HG03575 (cell line): ENCODE measurements around the gene G6PD.
"Not testable (repeated sequence)": the region's sequence is repeated elsewhere in the genome, so short reads cannot be mapped to it uniquely, and the experiment has no call there.

ENCODE experiments used
- ATAC-seq: cut with Tn5 transposase; IDR thresholded peaks from one replicate; pipeline ENCODE4 v1.9.1; 2021; ENCODE audit not compliant: unreplicated experiment, insufficient number of reproducible peaks, low FRiP score; ENCODE audit errors: extremely low read depth

The G6PD gene

GRCh38 chrX:154546354-154547244, at the start of gene G6PD:
Gene G6PD, minus strand, starts transcription at chrX:154546846. Its CDS starts 691 bp downstream, at chrX:154546155.
- ATAC-seq = peak; percentile 14

- no peak for ATAC-seq
Observed at GRCh38 chrX:154595559-154596249, 49.1 kb upstream of the G6PD start.

- ATAC-seq = no peak
Observed at GRCh38 chrX:154594491-154594890, 47.8 kb upstream of the G6PD start.

DNA sequence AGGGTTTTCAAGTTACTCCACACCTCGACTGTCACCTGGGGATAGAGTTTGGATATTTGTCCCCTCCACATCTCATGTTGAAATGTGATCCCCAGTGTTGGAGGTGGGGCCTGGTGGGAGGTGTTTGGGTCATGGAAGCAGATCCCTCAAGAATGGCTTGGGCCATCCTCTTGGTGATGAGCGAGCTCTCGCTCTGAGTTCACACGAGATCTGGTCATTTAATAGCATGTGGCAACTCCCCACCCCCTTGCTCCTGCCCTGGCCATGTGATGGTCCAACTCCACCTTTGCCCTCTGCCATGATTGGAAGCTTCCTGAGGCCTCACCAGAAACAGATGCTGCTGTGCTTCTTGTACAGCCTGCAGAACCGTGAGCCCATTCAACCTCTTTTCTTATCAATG, 46.6 kb upstream of the G6PD start:
- no peak for ATAC-seq

DNA sequence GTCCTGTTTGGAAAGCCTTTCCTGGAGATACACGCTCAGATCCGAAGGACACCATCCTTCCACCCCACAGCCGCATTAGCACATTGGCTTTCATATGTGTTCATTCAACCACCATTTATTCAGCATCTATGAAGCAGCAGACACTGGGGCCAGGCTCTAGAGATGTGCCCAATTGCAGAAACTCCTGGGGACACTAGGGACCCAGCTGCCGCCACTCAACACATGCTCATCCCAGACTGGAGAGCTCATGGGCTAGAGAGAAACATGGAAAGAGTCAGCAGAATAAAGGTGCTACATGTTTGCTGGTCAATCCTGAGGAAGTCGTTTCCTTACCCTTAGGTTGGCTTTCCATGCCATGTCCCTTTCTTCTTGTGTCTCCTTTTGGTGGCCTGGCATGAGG, 45.9 kb upstream of the G6PD start:
- no peak for ATAC-seq

- not testable (repeated sequence) for ATAC-seq
Observed at GRCh38 chrX:154590415-154590814, 43.8 kb upstream of the G6PD start.

- ATAC-seq = not testable (repeated sequence)
Observed at GRCh38 chrX:154584585-154585183, 38.0 kb upstream of the G6PD start, which contains the start of gene CTAG1A. Gene CTAG1A, plus strand, starts transcription at chrX:154585133. Its CDS starts 74 bp downstream, at chrX:154585207.

DNA sequence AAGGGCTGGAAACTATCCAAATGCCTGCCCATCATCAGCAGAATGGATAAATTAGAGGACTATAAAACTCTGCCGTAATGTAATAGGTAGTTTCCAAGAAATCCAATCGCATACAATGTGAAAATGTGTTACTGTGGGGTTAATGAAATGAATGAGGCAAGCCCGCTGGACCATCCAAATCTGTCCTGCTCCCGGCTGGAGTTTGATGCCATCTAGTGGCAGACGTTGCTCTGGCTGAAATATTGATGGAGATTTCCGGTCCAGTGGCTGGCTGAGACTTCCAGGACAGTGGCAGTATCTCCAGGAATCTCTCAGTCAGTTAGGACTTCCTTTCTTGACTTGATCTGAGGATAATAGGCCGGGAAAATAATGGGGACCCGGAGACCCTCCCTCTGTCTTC, 36.3 kb upstream of the G6PD start:
- ATAC-seq = not testable (repeated sequence)

- not testable (repeated sequence) for ATAC-seq
Observed at GRCh38 chrX:154575076-154575475, 28.4 kb upstream of the G6PD start.

DNA sequence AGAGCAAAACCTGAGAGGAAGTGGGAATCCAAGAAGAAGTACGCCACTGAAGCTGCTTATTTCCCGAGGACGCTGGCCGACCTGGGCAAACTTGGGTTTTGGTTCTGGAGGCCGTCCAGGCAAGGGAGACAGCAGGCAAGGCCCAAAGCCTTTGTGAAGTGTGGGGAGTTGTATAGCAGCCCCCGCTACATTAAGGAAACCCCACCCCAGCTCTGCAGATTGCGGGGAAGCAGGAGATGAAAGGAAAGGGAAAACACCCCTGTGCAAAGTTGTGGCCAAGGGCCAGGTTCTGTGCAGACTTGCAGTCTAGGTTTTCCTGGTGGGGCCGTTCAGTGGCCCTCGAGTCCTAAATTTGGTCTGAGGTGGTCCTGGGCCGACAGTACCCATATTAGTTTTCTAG, 26.4 kb upstream of the G6PD start:
- not testable (repeated sequence) for ATAC-seq

DNA sequence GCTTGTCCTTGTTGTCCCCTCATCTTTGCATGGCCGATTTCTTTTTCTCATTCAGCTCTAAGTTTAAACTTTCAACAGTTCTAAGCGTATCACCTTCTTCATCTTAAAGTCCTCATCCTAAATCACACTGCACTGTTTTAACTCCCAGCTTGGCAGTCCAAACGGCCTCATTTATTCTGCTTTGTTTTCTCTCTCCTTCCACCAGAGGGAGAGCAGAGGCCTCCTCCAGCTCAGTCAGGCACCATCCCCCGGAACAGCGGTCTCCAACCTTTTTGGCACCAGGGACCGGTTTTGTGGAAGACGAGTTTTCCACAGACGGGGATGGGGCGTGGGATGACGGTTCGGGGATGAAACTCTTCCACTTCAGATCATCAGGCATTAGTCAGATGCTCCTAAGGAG, 23.7 kb upstream of the G6PD start:
- not testable (repeated sequence) for ATAC-seq

DNA sequence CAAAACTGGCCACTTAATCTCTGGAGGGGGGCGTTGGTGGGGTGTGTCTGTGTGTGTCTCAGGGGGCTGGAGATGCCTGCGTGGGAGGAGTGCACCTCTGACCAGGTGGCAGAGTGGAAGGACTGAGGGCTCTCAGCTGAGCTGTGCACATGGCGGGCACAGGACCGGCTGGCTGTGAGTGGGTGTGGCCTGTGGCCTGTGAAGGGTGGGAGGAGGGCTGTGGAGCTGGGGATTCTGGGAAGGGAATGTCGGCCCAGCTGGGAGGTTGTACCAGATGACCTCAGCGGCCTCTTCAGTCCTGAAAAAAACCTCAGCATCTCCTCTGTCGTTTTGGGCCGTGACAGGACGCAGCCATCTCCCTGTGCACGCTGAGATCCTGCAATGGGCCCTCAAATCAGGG, 15.6 kb upstream of the G6PD start:
- not testable (repeated sequence) for ATAC-seq

DNA sequence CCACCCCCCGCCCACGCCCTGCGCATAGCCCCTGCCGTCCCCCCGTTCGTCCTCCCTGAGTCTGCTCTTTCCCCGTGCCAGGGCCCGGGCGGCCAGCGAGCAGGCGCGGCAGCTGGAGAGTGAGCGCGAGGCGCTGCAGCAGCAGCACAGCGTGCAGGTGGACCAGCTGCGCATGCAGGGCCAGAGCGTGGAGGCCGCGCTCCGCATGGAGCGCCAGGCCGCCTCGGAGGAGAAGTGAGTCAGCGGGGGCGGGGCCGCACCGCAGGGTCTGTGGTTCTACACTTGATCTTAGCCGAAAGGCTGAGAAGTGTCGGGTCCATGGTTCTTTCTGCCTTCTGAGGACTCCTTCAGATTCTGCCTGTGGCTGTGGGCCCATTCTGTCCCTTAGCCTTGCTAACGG, 13.7 kb upstream of the G6PD start:
- not testable (repeated sequence) for ATAC-seq

DNA sequence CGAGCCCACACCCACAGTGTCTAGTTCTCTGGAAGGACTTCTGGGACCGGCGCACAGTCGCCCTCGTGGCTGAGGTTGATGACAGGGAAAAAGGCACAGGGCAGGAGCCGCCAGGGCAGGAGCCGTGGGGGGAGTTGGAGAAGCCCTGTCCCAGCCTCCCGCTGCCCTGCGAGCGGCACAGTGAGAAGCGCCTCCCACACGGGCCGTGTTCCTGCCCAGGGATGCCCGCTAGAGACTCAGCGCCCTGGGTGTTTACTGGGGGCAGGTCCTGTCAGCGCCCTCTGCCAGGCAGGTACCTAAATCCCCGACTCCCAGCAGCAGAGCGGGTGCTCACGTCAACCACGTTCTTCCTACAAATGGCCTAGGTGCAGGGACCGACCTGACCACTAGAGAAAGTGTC, 12.2 kb upstream of the G6PD start:
- ATAC-seq = not testable (repeated sequence)

DNA sequence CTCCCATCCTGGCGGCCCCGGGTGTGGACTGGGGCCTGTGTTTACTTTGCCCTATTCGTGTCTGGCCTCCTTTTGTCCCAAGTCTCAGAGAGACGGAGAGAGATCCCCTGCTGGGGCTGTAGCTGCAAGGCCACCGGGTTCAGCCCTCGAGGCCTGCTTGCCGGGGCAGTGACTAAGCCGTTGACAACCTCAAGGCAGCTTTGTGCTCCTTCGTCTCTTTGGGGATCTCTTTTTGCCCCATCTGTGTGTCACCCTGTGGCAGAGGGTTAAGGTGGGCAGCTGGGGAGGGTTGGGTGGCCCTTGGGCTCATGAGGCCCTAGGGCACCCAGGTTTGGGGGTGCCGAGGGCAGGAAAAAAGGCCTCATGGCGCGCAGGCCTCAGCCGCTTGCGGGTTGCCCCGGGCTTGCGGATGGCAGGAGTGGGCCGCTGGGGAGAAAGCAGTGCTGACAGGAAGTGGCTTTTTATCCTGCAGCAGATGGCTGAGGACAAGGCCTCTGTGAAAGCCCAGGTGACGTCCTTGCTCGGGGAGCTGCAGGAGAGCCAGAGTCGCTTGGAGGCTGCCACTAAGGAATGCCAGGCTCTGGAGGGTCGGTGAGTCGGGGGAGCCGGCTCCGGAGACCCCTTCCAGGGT, 11.5 kb upstream of the G6PD start:
- ATAC-seq = not testable (repeated sequence)

DNA sequence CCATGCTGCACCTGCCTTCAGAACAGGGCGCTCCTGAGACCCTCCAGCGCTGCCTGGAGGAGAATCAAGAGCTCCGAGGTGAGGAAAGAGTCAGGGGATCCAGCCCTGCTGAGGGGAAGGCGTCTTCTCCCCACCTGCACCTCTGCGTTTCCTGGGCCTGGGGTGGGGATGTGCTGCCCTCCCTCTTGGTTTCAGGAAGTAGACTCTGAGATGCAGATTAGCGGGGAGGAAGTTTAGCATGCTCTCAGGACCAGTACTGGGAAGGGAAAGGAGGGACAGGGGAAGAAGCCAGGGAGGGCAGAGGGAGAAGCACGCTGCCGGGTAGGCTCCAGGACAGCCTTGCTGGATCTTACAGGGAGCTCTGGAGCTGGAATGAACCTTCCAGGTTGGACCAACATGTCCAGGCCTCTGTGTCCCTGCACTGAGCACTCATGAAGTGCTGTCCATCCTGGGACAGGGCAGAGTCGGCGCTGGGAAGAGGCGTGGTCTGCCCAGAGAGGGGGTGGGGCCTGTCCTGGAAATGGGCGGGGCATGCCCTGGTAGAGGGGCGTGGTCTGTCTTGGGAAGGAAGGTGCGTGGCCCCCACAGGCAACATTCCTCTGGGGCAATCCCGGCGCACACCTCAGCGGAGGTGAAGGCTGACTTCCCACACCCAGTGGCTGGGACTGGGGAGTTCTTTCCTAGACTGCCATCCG, 5.6 kb upstream of the G6PD start:
- ATAC-seq = not testable (repeated sequence)

DNA sequence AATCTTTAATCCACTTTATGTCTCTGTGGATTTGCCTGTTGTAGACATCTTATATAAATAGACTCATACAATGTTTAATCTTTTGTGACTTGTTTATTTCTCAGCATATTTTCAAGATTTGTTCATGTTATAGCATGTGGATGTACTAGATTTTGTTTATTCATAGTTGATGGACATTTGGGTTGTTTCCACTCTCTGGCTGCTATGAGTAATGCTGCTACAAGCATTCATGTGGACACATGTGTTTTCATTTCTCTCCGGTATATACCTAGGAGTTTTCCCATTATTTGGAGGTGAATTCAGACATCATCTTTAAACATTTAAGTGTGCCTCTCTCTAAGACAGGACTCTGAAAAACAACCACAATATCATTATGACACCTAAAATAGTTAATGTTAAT, 3.1 kb upstream of the G6PD start:
- no peak for ATAC-seq

GRCh38 chrX:154548028-154548316, 1.3 kb upstream of the G6PD start:
- no peak for ATAC-seq
